ENCODE measurements around the gene ABCC8.

The ABCC8 gene

GRCh38 chr11:17386331-17387084, 90.1 kb downstream of the ABCC8 start:
- no peak for DNase-seq (ENCODE audit: low read depth)

- DNase-seq (ENCODE audit: low read depth): no peak
These were observed 90.7 kb downstream of the ABCC8 start for GRCh38 chr11:17385926-17386325.

- no peak for DNase-seq (ENCODE audit: low read depth)
These were observed 91.2 kb downstream of the ABCC8 start for GRCh38 chr11:17385492-17385891.

GRCh38 chr11:17384002-17384511, 92.6 kb downstream of the ABCC8 start:
- DNase-seq (ENCODE audit: low read depth): peak; percentile 82

GRCh38 chr11:17383461-17383860, 93.2 kb downstream of the ABCC8 start:
- no peak for DNase-seq (ENCODE audit: low read depth)

GRCh38 chr11:17382046-17382728, 94.5 kb downstream of the ABCC8 start:
- DNase-seq (ENCODE audit: low read depth): no peak

- no peak for DNase-seq (ENCODE audit: low read depth)
These were observed 95.5 kb downstream of the ABCC8 start for GRCh38 chr11:17381156-17381555.

GRCh38 chr11:17379383-17380180, 97.1 kb downstream of the ABCC8 start:
- no peak for DNase-seq (ENCODE audit: low read depth)

- no peak for DNase-seq (ENCODE audit: low read depth)
These were observed 98.0 kb downstream of the ABCC8 start for GRCh38 chr11:17378655-17379054.

- DNase-seq (ENCODE audit: low read depth): no peak
These were observed 100.2 kb downstream of the ABCC8 start for GRCh38 chr11:17376493-17376892.

- no peak for DNase-seq (ENCODE audit: low read depth)
These were observed 101.1 kb downstream of the ABCC8 start for GRCh38 chr11:17375547-17375946.

- DNase-seq (ENCODE audit: low read depth): no peak
These were observed 105.0 kb downstream of the ABCC8 start for GRCh38 chr11:17371614-17372013.

GRCh38 chr11:17369684-17370243, 106.9 kb downstream of the ABCC8 start:
- no peak for DNase-seq (ENCODE audit: low read depth)

- no peak for DNase-seq (ENCODE audit: low read depth)
These were observed 107.6 kb downstream of the ABCC8 start for GRCh38 chr11:17369094-17369493.

GRCh38 chr11:17368551-17368950, 108.1 kb downstream of the ABCC8 start:
- DNase-seq (ENCODE audit: low read depth): no peak

GRCh38 chr11:17366495-17366894, 110.2 kb downstream of the ABCC8 start:
- DNase-seq (ENCODE audit: low read depth): no peak

- DNase-seq (ENCODE audit: low read depth): peak; percentile 47
These were observed 122.0 kb downstream of the ABCC8 start for GRCh38 chr11:17354601-17354991.

- no peak for DNase-seq (ENCODE audit: low read depth)
These were observed 122.6 kb downstream of the ABCC8 start for GRCh38 chr11:17353821-17354600.

- peak; percentile 27 for DNase-seq (ENCODE audit: low read depth)
These were observed 123.5 kb downstream of the ABCC8 start for GRCh38 chr11:17352950-17353820.

- peak; percentile 39 for DNase-seq (ENCODE audit: low read depth)
These were observed 125.0 kb downstream of the ABCC8 start, which contains the start of gene NCR3LG1 for GRCh38 chr11:17351510-17352176. Gene NCR3LG1 (plus strand): TSS chr11:17351800. CDS start chr11:17351970, 170 bp downstream.

All from activated T-cell treated with anti-CD3 and anti-CD28 coated beads for 1 hour (primary cell).